OCI-LY1 (cell line): ENCODE data around the gene MBNL2.

ENCODE experiments used
- EZH2 ChIP-seq: fragments of 200-600 bp; sonication (generic), shearing (Covaris generic); IDR thresholded peaks from 2 replicates; pipeline ENCODE4 v1.8.0; 2017; ENCODE audit warnings: borderline replicate concordance, mixed run types, mild to moderate bottlenecking, antibody characterized with exemption, low read length, moderate library complexity, mixed read lengths
- TF ChIP-seq, protein P1 (sequence below): fragments of 200-600 bp; sonication (generic), shearing (Covaris generic); IDR thresholded peaks from 2 replicates; pipeline ENCODE4 v1.5.1; 2017; ENCODE audit warnings: mild to moderate bottlenecking, antibody characterized with exemption, low read length, moderate library complexity, mixed read lengths

DNA sequence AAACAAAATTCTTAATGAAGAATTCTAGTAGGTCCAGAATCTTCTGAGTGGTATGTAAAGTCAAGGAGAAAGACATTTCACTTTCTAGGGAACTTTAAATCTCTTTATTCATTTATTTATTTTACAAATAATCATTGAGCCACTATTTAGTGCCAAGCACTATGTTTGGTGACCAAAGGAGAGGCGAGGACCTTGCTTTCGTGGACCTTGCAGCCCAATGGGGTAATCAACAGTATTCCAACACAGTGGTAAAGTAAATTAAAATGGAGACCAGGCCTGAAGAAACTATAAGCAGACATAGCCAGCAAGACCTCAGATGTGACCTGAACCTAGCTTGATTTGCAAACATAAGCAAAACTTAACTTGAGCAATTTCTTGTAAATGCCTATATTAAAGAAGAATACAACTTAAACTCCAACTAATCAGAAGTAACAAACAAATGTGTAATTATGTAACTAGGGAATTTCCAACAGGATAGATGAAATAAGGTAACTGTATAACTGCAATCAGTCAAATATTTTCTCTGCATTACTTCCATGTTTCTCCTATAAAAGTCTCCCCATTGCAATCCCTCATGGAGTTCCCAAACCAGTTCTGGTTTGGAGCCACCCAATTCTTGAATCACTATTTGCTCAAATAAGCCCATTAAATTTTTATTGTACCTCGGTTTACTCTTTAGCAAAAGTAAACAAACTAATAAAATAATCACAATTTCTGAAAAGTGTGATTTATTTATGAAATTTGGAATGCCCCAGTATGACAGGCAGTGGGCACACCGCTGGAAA, 67.6 kb downstream of the MBNL2 start:
- no peak for TF ChIP-seq EZH2
- TF ChIP-seq, protein P1, sequence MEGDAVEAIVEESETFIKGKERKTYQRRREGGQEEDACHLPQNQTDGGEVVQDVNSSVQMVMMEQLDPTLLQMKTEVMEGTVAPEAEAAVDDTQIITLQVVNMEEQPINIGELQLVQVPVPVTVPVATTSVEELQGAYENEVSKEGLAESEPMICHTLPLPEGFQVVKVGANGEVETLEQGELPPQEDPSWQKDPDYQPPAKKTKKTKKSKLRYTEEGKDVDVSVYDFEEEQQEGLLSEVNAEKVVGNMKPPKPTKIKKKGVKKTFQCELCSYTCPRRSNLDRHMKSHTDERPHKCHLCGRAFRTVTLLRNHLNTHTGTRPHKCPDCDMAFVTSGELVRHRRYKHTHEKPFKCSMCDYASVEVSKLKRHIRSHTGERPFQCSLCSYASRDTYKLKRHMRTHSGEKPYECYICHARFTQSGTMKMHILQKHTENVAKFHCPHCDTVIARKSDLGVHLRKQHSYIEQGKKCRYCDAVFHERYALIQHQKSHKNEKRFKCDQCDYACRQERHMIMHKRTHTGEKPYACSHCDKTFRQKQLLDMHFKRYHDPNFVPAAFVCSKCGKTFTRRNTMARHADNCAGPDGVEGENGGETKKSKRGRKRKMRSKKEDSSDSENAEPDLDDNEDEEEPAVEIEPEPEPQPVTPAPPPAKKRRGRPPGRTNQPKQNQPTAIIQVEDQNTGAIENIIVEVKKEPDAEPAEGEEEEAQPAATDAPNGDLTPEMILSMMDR, result no peak
